K562 (cell line): Measurements from ENCODE around the gene C2orf69. TPM values are rescaled to one million over a fixed set of nuclear protein-coding genes. Genes with fewer than 3 reads are reported as not detected.

Source experiments
- AFF1 ChIP-seq, 2 experiments: fragments of 450-650 bp; IDR thresholded peaks; 2 replicates each; pipeline ENCODE4 v1.6.1; 2018; ENCODE audit warnings: mild to moderate bottlenecking in 2 of 2, low read depth in 1 of 2; ENCODE audit not compliant: partially characterized antibody in 2 of 2
- GMEB1 ChIP-seq: fragments of 250-450 bp; sonication (Bioruptor Pico); IDR thresholded peaks from 2 replicates; pipeline ENCODE4 v1.4.0; 2020; ENCODE audit warnings: mild to moderate bottlenecking
- KDM1A ChIP-seq, 2 experiments: fragments of 450-650 bp; IDR thresholded peaks; 2 replicates each; pipeline ENCODE4 v1.6.1; 2016; ENCODE audit warnings: mild to moderate bottlenecking in 2 of 2
- MCM5 ChIP-seq: fragments of 450-650 bp; IDR thresholded peaks from 2 replicates; pipeline ENCODE4 v1.6.1; 2016; ENCODE audit warnings: low read depth
- NELFE ChIP-seq: IDR thresholded peaks from 2 replicates; pipeline ENCODE4 v1.6.1; 2011; ENCODE audit warnings: mild to moderate bottlenecking; ENCODE audit not compliant: insufficient read depth, insufficient read length
- NR2C1 ChIP-seq, 2 experiments: fragments of 450-650 bp; IDR thresholded peaks; 2 replicates each; pipeline ENCODE4 v1.6.1; 2017; ENCODE audit warnings: mild to moderate bottlenecking in 2 of 2, antibody characterized with exemption in 1 of 2, inconsistent platforms in 1 of 2, missing compliant biosample characterization in 1 of 2, missing genetic modification characterization in 1 of 2
- SMAD1 ChIP-seq: fragments of 150-350 bp; IDR thresholded peaks from 2 replicates; pipeline ENCODE4 v1.6.1; 2014; ENCODE audit warnings: low read length, low read depth; ENCODE audit not compliant: partially characterized antibody
- TAF7 ChIP-seq: fragments of 450-650 bp; IDR thresholded peaks from 2 replicates; pipeline ENCODE4 v1.6.1; 2016; ENCODE audit warnings: missing genetic modification characterization, missing compliant biosample characterization
- TAL1 ChIP-seq: fragments of 450-650 bp; IDR thresholded peaks from 2 replicates; pipeline ENCODE4 v1.6.1; 2016; ENCODE audit warnings: mild to moderate bottlenecking
- ZNF655 ChIP-seq: fragments of 250-450 bp; sonication (Bioruptor Pico); IDR thresholded peaks from 2 replicates; pipeline ENCODE4 v1.5.0; 2021
- ZNF76 ChIP-seq: fragments of 250-450 bp; sonication (Bioruptor Pico); IDR thresholded peaks from 2 replicates; pipeline ENCODE4 v1.4.0; 2020; ENCODE audit warnings: mild to moderate bottlenecking, moderate library complexity, borderline replicate concordance
- polyA plus RNA-seq, 8 experiments: library from polyadenylated mRNA; depleted of rRNA in 4 of 8; stranded (reverse) in 5 of 8; unstranded in 3 of 8; fragments of >200 nt; fragmentation: Nextera tagmentation in 2 of 8; fragmentation: Illumina TruSeq in 1 of 8; extraction: Ambion mirVana in 2 of 8; extraction: Trizol in 1 of 8; gene quantifications; 2 replicates each; pipeline versions ENCODE4 v1.2.1 to v1.2.3, GENCODE V29; 2011 to 2014; ENCODE audit warnings: inconsistent platforms in 1 of 8, missing spikeins in 1 of 8
- total RNA-seq, 7 experiments: library from RNA; depleted of rRNA in 6 of 7; stranded (reverse); fragments of >200 nt in 6 of 7; fragmentation: Illumina TruSeq in 2 of 7; extraction: Trizol in 2 of 7; gene quantifications; 2 replicates each; pipeline versions ENCODE4 v1.2.1 to v1.2.3, GENCODE V29; 2011 to 2021; ENCODE audit warnings: low replicate concordance in 1 of 7
- TF ChIP-seq, protein P1 (sequence below), 2 experiments: fragments of 450-650 bp; formaldehyde crosslinking in 1 of 2; IDR thresholded peaks; 2 replicates each; pipeline versions ENCODE4 v1.4.0 to v1.6.1; 2014 to 2020; ENCODE audit warnings: mild to moderate bottlenecking in 2 of 2, borderline replicate concordance in 1 of 2, low read depth in 1 of 2

The C2orf69 gene
- total and polyA plus RNA-seq, 9 of the 15 experiments (the other 6 are each of a cell fraction or from before 2014, with no cell fraction given), result 3.4 to 9.8 (median 5.7) TPM

- TF ChIP-seq AFF1 (IDR thresholded peaks at IDR 0.05; ENCODE audit: low read depth in 1 of 2, partially characterized antibody in 2 of 2) (no peak), NR2C1 (IDR thresholded peaks at IDR 0.05) (no peak), NR2C1 (tag; IDR thresholded peaks at IDR 0.05) (no peak), ZNF655 (no peak), TAL1 (no peak), NELFE (no peak), KDM1A (IDR thresholded peaks at IDR 0.05) (no peak), TAF7 (tag) (no peak), GMEB1 (CRISPR knock-in tag) (no peak), MCM5 (no peak), ZNF76 (no peak), SMAD1 (no peak)
- TF ChIP-seq, protein P1, sequence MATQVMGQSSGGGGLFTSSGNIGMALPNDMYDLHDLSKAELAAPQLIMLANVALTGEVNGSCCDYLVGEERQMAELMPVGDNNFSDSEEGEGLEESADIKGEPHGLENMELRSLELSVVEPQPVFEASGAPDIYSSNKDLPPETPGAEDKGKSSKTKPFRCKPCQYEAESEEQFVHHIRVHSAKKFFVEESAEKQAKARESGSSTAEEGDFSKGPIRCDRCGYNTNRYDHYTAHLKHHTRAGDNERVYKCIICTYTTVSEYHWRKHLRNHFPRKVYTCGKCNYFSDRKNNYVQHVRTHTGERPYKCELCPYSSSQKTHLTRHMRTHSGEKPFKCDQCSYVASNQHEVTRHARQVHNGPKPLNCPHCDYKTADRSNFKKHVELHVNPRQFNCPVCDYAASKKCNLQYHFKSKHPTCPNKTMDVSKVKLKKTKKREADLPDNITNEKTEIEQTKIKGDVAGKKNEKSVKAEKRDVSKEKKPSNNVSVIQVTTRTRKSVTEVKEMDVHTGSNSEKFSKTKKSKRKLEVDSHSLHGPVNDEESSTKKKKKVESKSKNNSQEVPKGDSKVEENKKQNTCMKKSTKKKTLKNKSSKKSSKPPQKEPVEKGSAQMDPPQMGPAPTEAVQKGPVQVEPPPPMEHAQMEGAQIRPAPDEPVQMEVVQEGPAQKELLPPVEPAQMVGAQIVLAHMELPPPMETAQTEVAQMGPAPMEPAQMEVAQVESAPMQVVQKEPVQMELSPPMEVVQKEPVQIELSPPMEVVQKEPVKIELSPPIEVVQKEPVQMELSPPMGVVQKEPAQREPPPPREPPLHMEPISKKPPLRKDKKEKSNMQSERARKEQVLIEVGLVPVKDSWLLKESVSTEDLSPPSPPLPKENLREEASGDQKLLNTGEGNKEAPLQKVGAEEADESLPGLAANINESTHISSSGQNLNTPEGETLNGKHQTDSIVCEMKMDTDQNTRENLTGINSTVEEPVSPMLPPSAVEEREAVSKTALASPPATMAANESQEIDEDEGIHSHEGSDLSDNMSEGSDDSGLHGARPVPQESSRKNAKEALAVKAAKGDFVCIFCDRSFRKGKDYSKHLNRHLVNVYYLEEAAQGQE (IDR thresholded peaks at IDR 0.05; ENCODE audit: borderline replicate concordance), result peak; percentile 35; the same call in 1 of the 2 replicates
- TF ChIP-seq, protein P1 (CRISPR knock-in tag; IDR thresholded peaks at IDR 0.05; ENCODE audit: low read depth), result no peak
Measured at GRCh38 chr2:199973703-199974102, 62.6 kb downstream of the C2orf69 start (continued).
